Activated naive CD8-positive, alpha-beta T cell treated with anti-CD3 and anti-CD28 coated beads, Interleukin-2, amount 50 U/mL, for 24 hours (primary cell): ENCODE measurements around the gene DMD.
"Not testable (repeated sequence)": the region's sequence is repeated elsewhere in the genome, so short reads cannot be mapped to it uniquely, and the experiment has no call there.

Source experiments
- ATAC-seq: fragments of 150-1000 bp; cut with Tn5 transposase; one replicate; pipeline ENCODE4 v1.10.0; 2021
- DNase-seq: peaks from one replicate; pipeline ENCODE4 v3.0.0; 2021
- H3K27ac Mint-ChIP-seq: one replicate; pipeline ENCODE4 v1.8.0; 2021; ENCODE audit warnings: mild to moderate bottlenecking, mixed read lengths
- H3K27me3 Mint-ChIP-seq: one replicate; pipeline ENCODE4 v1.8.0; 2021; ENCODE audit warnings: mixed read lengths
- H3K36me3 Mint-ChIP-seq: one replicate; pipeline ENCODE4 v1.8.0; 2021; ENCODE audit warnings: low read depth, mixed read lengths
- H3K4me1 Mint-ChIP-seq: one replicate; pipeline ENCODE4 v1.8.0; 2021; ENCODE audit warnings: mixed read lengths
- H3K4me3 Mint-ChIP-seq: one replicate; pipeline ENCODE4 v1.8.0; 2021; ENCODE audit warnings: mild to moderate bottlenecking, moderate library complexity, mixed read lengths
- H3K9me3 Mint-ChIP-seq: one replicate; pipeline ENCODE4 v1.8.0; 2021; ENCODE audit warnings: mixed read lengths

DMD gene

GRCh38 chrX:32780109-32780508 lies 431.2 kb downstream of the DMD start:
- DNase-seq: no peak
- Mint-ChIP-seq H3K27ac (no peak overlapping the region), H3K9me3 (no peaks in the 10 kb centered on the region), H3K27me3 (no peaks in the 10 kb centered on the region), H3K36me3 (no peaks in the 10 kb centered on the region), H3K4me1 (no peaks in the 10 kb centered on the region), H3K4me3 (no peak overlapping the region)
- no peak for ATAC-seq

- Mint-ChIP-seq H3K9me3 (no peaks in the 10 kb centered on the region), H3K36me3 (no peaks in the 10 kb centered on the region), H3K4me1 (no peaks in the 10 kb centered on the region), H3K27ac (no peak overlapping the region), H3K4me3 (no peak overlapping the region), H3K27me3 (no peaks in the 10 kb centered on the region)
- ATAC-seq (no peak), DNase-seq (no peak)
Measured at GRCh38 chrX:32778965-32779364, 432.4 kb downstream of the DMD start.

DNA sequence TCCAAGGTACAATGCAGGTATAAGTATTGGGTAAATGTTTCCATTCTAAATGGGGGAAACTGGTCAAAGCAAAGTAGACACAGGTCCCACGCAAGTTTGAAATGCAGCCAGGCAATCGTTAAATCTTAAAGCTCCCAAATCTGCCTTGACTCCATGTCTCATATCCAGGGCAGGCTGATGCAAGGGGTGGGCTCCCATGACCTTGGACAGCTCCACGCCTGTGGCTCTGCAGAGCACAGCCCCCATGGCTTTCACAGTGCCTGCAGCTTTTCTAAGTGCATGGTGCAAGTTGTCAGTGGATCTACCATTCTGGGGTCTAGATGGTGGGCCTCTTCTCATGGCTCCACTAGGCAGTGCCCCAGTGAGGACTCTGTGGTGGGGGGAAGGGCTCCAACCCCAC lies 436.4 kb downstream of the DMD start:
- Mint-ChIP-seq H3K4me3 (no peak overlapping the region), H3K27ac (no peak overlapping the region), H3K9me3 (no peaks in the 10 kb centered on the region), H3K4me1 (no peaks in the 10 kb centered on the region), H3K27me3 (no peaks in the 10 kb centered on the region), H3K36me3 (no peaks in the 10 kb centered on the region)
- ATAC-seq (no peak), DNase-seq (no peak)

- DNase-seq: no peak
- no peak for ATAC-seq
- H3K4me1 Mint-ChIP-seq: no peaks in the 10 kb centered on the region
- no peaks in the 10 kb centered on the region for H3K36me3 Mint-ChIP-seq
- H3K27me3 Mint-ChIP-seq: no peaks in the 10 kb centered on the region
- peaks cover 4% of the 10 kb centered on the region for H3K9me3 Mint-ChIP-seq
- H3K27ac Mint-ChIP-seq: no peak overlapping the region
- H3K4me3 Mint-ChIP-seq: no peak overlapping the region
Measured at GRCh38 chrX:32749070-32749469, 462.3 kb downstream of the DMD start.

DNA sequence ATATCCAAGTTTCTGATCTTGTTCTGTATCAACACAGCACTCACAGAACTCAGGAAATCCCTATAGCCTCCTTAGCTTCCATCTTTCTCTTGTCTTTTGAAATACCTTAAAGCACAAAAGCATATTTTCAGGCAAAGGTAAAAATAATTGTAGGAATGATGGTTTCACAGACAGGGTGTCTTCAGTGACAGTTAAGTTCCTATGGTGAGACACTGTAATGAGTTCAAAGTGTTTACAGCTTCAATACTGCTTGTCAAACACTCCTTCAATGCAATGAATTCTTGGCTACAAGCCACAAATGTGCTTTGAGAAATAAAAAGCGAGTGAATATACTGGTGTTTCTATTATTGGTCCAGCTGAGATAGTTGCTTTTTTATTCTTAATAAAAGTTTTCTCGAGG lies 466.0 kb downstream of the DMD start:
- Mint-ChIP-seq H3K36me3 (no peaks in the 10 kb centered on the region), H3K4me3 (no peak overlapping the region), H3K27ac (no peak overlapping the region), H3K27me3 (no peaks in the 10 kb centered on the region), H3K9me3 (peaks cover 4% of the 10 kb centered on the region), H3K4me1 (no peaks in the 10 kb centered on the region)
- DNase-seq: no peak
- ATAC-seq: no peak

GRCh38 chrX:32744921-32745320 lies 466.4 kb downstream of the DMD start:
- H3K4me1 Mint-ChIP-seq: no peaks in the 10 kb centered on the region
- peaks cover 7% of the 10 kb centered on the region for H3K9me3 Mint-ChIP-seq
- no peak overlapping the region for H3K4me3 Mint-ChIP-seq
- DNase-seq (no peak), ATAC-seq (no peak)
- H3K27ac Mint-ChIP-seq: no peak overlapping the region
- no peaks in the 10 kb centered on the region for H3K36me3 Mint-ChIP-seq
- H3K27me3 Mint-ChIP-seq: no peaks in the 10 kb centered on the region

DNA sequence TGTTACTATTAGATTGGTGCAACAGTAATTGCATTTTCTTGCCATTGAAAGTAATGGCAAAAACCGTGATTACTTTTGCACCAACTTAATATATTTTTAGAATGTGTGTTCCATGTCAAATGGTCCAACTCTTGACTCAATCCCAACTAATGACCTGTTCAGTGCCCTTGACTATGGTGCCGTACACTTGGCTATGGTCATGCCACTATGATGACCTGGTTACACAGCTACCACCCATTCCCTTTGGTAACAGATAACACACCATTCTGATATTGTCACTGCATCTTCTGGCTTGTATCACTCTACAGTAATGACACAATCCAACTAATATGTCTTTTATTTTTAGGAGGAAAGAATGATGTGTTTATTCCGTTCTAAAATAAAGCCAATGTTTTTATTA lies 469.4 kb downstream of the DMD start:
- H3K9me3 Mint-ChIP-seq: peaks cover 8% of the 10 kb centered on the region

GRCh38 chrX:32708542-32708941 lies 502.8 kb downstream of the DMD start:
- Mint-ChIP-seq H3K27ac (no peak overlapping the region), H3K9me3 (no peaks in the 10 kb centered on the region), H3K27me3 (no peaks in the 10 kb centered on the region), H3K36me3 (no peaks in the 10 kb centered on the region), H3K4me1 (no peaks in the 10 kb centered on the region), H3K4me3 (no peak overlapping the region)
- ATAC-seq (no peak), DNase-seq (no peak)

More for the DNA sequence above, 469.4 kb downstream of the DMD start:
- H3K4me3 Mint-ChIP-seq: no peak overlapping the region
- no peak overlapping the region for H3K27ac Mint-ChIP-seq
- ATAC-seq (no peak), DNase-seq (no peak)
- no peaks in the 10 kb centered on the region for H3K36me3 Mint-ChIP-seq
- no peaks in the 10 kb centered on the region for H3K27me3 Mint-ChIP-seq
- H3K4me1 Mint-ChIP-seq: no peaks in the 10 kb centered on the region

DNA sequence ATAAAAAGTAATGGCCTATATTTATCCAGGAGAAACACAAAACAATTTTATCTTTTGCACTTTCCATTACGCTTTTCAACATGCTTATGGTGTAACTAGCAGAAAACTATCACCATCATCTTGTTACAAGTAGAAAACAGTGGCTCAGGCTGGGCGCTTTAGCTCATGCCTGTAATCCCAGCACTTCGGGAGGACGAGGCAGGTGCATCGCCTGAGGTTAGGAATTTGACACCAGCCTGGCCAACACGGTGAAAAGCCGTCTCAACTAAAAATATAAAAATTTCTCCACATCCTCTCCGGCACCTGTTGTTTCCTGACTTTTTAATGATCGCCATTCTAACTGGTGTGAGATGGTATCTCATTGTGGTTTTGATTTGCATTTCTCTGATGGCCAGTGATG lies 506.0 kb downstream of the DMD start:
- H3K4me1 Mint-ChIP-seq, H3K27ac Mint-ChIP-seq, ATAC-seq, DNase-seq, H3K4me3 Mint-ChIP-seq, H3K9me3 Mint-ChIP-seq, H3K27me3 Mint-ChIP-seq, H3K36me3 Mint-ChIP-seq: not testable (repeated sequence)

- Mint-ChIP-seq H3K9me3 (no peaks in the 10 kb centered on the region), H3K4me1 (no peaks in the 10 kb centered on the region), H3K36me3 (no peaks in the 10 kb centered on the region), H3K27ac (no peak overlapping the region), H3K4me3 (no peak overlapping the region), H3K27me3 (no peaks in the 10 kb centered on the region)
- DNase-seq (no peak), ATAC-seq (no peak)
Measured at GRCh38 chrX:32687379-32687778, 524.0 kb downstream of the DMD start.

GRCh38 chrX:32678487-32678886 lies 532.9 kb downstream of the DMD start:
- no peaks in the 10 kb centered on the region for H3K27me3 Mint-ChIP-seq
- DNase-seq: no peak
- no peaks in the 10 kb centered on the region for H3K36me3 Mint-ChIP-seq
- no peak overlapping the region for H3K27ac Mint-ChIP-seq
- no peak for ATAC-seq
- no peaks in the 10 kb centered on the region for H3K9me3 Mint-ChIP-seq
- no peak overlapping the region for H3K4me3 Mint-ChIP-seq
- H3K4me1 Mint-ChIP-seq: no peaks in the 10 kb centered on the region

DNA sequence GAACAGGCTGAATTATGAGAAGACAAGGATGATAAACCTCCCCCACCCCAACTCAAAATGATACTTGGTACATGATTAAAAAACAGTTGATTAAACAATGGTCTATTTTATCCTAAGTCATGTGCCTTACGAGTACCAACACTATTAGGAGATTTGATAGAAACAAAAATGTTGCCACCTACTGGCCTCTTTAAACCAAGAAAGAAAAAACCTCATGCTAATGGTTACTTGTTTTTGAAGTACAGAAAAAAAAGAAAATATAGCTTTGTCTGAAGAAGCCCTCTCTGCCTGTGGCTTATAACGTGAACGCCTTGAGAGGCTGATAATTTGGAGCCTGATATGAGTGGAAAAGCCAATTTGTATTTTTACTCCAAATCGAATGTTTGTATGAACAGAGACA lies 538.2 kb downstream of the DMD start:
- Mint-ChIP-seq H3K36me3 (no peaks in the 10 kb centered on the region), H3K27ac (no peak overlapping the region), H3K4me1 (no peaks in the 10 kb centered on the region), H3K27me3 (no peaks in the 10 kb centered on the region), H3K9me3 (no peaks in the 10 kb centered on the region), H3K4me3 (no peak overlapping the region)
- DNase-seq (no peak), ATAC-seq (no peak)

- H3K4me3 Mint-ChIP-seq: no peak overlapping the region
- H3K4me1 Mint-ChIP-seq: no peaks in the 10 kb centered on the region
- peaks cover 4% of the 10 kb centered on the region for H3K9me3 Mint-ChIP-seq
- no peaks in the 10 kb centered on the region for H3K36me3 Mint-ChIP-seq
- no peaks in the 10 kb centered on the region for H3K27me3 Mint-ChIP-seq
- ATAC-seq (no peak), DNase-seq (no peak)
- H3K27ac Mint-ChIP-seq: no peak overlapping the region
Measured at GRCh38 chrX:32662516-32662915, 548.8 kb downstream of the DMD start.

GRCh38 chrX:32644476-32645245 lies 566.7 kb downstream of the DMD start:
- Mint-ChIP-seq H3K4me1 (no peaks in the 10 kb centered on the region), H3K27ac (no peak overlapping the region), H3K27me3 (no peaks in the 10 kb centered on the region), H3K9me3 (no peaks in the 10 kb centered on the region), H3K4me3 (no peak overlapping the region), H3K36me3 (no peaks in the 10 kb centered on the region)
- DNase-seq: no peak
- ATAC-seq: no peak

GRCh38 chrX:32642283-32642682 lies 569.1 kb downstream of the DMD start:
- Mint-ChIP-seq H3K27me3 (no peaks in the 10 kb centered on the region), H3K27ac (no peak overlapping the region), H3K4me3 (no peak overlapping the region), H3K4me1 (no peaks in the 10 kb centered on the region), H3K36me3 (no peaks in the 10 kb centered on the region), H3K9me3 (no peaks in the 10 kb centered on the region)
- ATAC-seq (no peak), DNase-seq (no peak)

- Mint-ChIP-seq H3K4me1 (no peaks in the 10 kb centered on the region), H3K27me3 (no peaks in the 10 kb centered on the region), H3K4me3 (no peak overlapping the region), H3K36me3 (no peaks in the 10 kb centered on the region), H3K27ac (no peak overlapping the region), H3K9me3 (no peaks in the 10 kb centered on the region)
- ATAC-seq (no peak), DNase-seq (no peak)
Measured at GRCh38 chrX:32618154-32618553, 593.2 kb downstream of the DMD start.
